Erythroblast (primary cell): ENCODE data around the gene ZNF165.

Source experiments
- GATA1 ChIP-seq: IDR thresholded peaks from 2 replicates; pipeline ENCODE4 v1.6.1; 2011; ENCODE audit warnings: low read depth, mild to moderate bottlenecking, control low read depth, low read length, moderate library complexity
- POLR2A ChIP-seq: IDR thresholded peaks from 2 replicates; pipeline ENCODE4 v1.6.1; 2011; ENCODE audit warnings: mild to moderate bottlenecking, low read length

- TF ChIP-seq POLR2A (no peak), GATA1 (no peak)
These were observed 45.0 kb downstream of the ZNF165 start for GRCh38 chr6:28125401-28125800.
